HepG2 (cell line): ENCODE results near the gene ZFPL1. TPM values are rescaled to one million over a fixed set of nuclear protein-coding genes. Genes with fewer than 3 reads are reported as not detected.

ENCODE experiments used
- DPF2 ChIP-seq: sonication (generic); formaldehyde crosslinking; IDR thresholded peaks from 2 replicates; pipeline ENCODE4 v1.4.0; 2020; ENCODE audit warnings: mild to moderate bottlenecking, low read depth, missing genetic modification reagents, borderline replicate concordance
- E2F2 ChIP-seq: sonication (generic); formaldehyde crosslinking; IDR thresholded peaks from 2 replicates; pipeline ENCODE4 v1.4.0; 2020; ENCODE audit warnings: missing genetic modification reagents, borderline replicate concordance
- EEA1 ChIP-seq: sonication (generic); formaldehyde crosslinking; IDR thresholded peaks from 2 replicates; pipeline ENCODE4 v1.5.1; 2020; ENCODE audit warnings: mild to moderate bottlenecking, missing genetic modification reagents, borderline replicate concordance
- EP300 ChIP-seq, 3 experiments: sonication (generic) in 1 of 3; formaldehyde crosslinking in 1 of 3; IDR thresholded peaks; 2 replicates each; pipeline versions ENCODE4 v1.5.1 to v1.6.1; 2011 to 2020; ENCODE audit warnings: low read depth in 2 of 3, low read length in 2 of 3, borderline replicate concordance in 1 of 3, improper control_type of control experiment in 1 of 3, mild to moderate bottlenecking in 1 of 3, missing genetic modification reagents in 1 of 3, moderate library complexity in 1 of 3
- GRHL1 ChIP-seq: sonication (generic); formaldehyde crosslinking; conservative IDR thresholded peaks from 2 replicates; pipeline ENCODE4 v1.8.0; 2022; ENCODE audit warnings: missing genetic modification reagents
- HDAC6 ChIP-seq: fragments of 200-600 bp; sonication (generic); IDR thresholded peaks from 2 replicates; pipeline ENCODE4 v1.7.0; 2017; ENCODE audit warnings: mild to moderate bottlenecking, antibody characterized with exemption, low read length, low read depth
- HNRNPUL1 ChIP-seq: fragments of 200-400 bp; formaldehyde crosslinking; IDR thresholded peaks from 2 replicates; pipeline ENCODE4 v1.6.1; 2017; ENCODE audit warnings: low read depth, mild to moderate bottlenecking, low read length, moderate library complexity
- JUND ChIP-seq: sonication (generic); formaldehyde crosslinking; IDR thresholded peaks from 2 replicates; pipeline ENCODE4 v1.8.0; 2022; ENCODE audit warnings: mild to moderate bottlenecking, missing genetic modification reagents
- KDM6A ChIP-seq: IDR thresholded peaks from 2 replicates; pipeline ENCODE4 v1.6.1; 2016; ENCODE audit warnings: low read depth
- NFE2L2 ChIP-seq: fragments of 150-350 bp; IDR thresholded peaks from 2 replicates; pipeline ENCODE4 v1.6.1; 2014; ENCODE audit warnings: low read length
- NFIB ChIP-seq: sonication (generic); formaldehyde crosslinking; IDR thresholded peaks from 2 replicates; pipeline ENCODE4 v1.9.0; 2021; ENCODE audit warnings: missing genetic modification reagents, mild to moderate bottlenecking, borderline replicate concordance
- NONO ChIP-seq, 2 experiments: fragments of 450-650 bp in 1 of 2; sonication (generic) in 1 of 2; formaldehyde crosslinking in 1 of 2; IDR thresholded peaks in 1 of 2; conservative IDR thresholded peaks in 1 of 2; 2 replicates each; pipeline versions ENCODE4 v1.6.1 to v1.8.0; 2017 to 2022; ENCODE audit warnings: mild to moderate bottlenecking in 1 of 2, missing genetic modification reagents in 1 of 2, moderate library complexity in 1 of 2
- PAWR ChIP-seq: sonication (generic); formaldehyde crosslinking; IDR thresholded peaks from 2 replicates; pipeline ENCODE4 v1.4.0; 2020; ENCODE audit warnings: missing genetic modification reagents, mild to moderate bottlenecking, borderline replicate concordance
- PTBP1 ChIP-seq: fragments of 200-400 bp; formaldehyde crosslinking; IDR thresholded peaks from 2 replicates; pipeline ENCODE4 v1.6.1; 2018; ENCODE audit warnings: low read length, low read depth; ENCODE audit not compliant: poor library complexity, severe bottlenecking
- SIN3A ChIP-seq: IDR thresholded peaks from 2 replicates; pipeline ENCODE4 v1.6.1; 2011; ENCODE audit warnings: low read depth, mild to moderate bottlenecking, control low read depth, low read length, borderline replicate concordance
- SNAPC2 ChIP-seq: sonication (generic); formaldehyde crosslinking; IDR thresholded peaks from 2 replicates; pipeline ENCODE4 v1.8.1; 2022; ENCODE audit warnings: mild to moderate bottlenecking, missing genetic modification reagents
- STAG1 ChIP-seq: sonication (generic); formaldehyde crosslinking; IDR thresholded peaks from 2 replicates; pipeline ENCODE4 v1.4.0; 2020; ENCODE audit warnings: missing genetic modification reagents
- TOE1 ChIP-seq: sonication (generic); formaldehyde crosslinking; IDR thresholded peaks from 2 replicates; pipeline ENCODE4 v1.4.0; 2020; ENCODE audit warnings: mild to moderate bottlenecking, missing genetic modification reagents
- ZBTB44 ChIP-seq: sonication (generic); formaldehyde crosslinking; IDR thresholded peaks from 2 replicates; pipeline ENCODE4 v1.4.0; 2020; ENCODE audit warnings: missing genetic modification reagents
- ZNF232 ChIP-seq: sonication (generic); formaldehyde crosslinking; IDR thresholded peaks from 2 replicates; pipeline ENCODE4 v1.4.0; 2020; ENCODE audit warnings: missing genetic modification reagents, borderline replicate concordance
- ZNF337 ChIP-seq: sonication (generic); formaldehyde crosslinking; IDR thresholded peaks from 2 replicates; pipeline ENCODE4 v1.5.1; 2020; ENCODE audit warnings: missing genetic modification reagents, low read depth, mild to moderate bottlenecking, borderline replicate concordance
- ZNF543 ChIP-seq: sonication (generic); formaldehyde crosslinking; IDR thresholded peaks from 2 replicates; pipeline ENCODE4 v1.4.0; 2020; ENCODE audit warnings: mild to moderate bottlenecking, missing genetic modification reagents
- ZNF550 ChIP-seq: sonication (generic); formaldehyde crosslinking; IDR thresholded peaks from 2 replicates; pipeline ENCODE4 v1.4.0; 2020; ENCODE audit warnings: mild to moderate bottlenecking, missing genetic modification reagents, borderline replicate concordance
- ZNF564 ChIP-seq: sonication (generic); formaldehyde crosslinking; IDR thresholded peaks from 2 replicates; pipeline ENCODE4 v1.8.1; 2023; ENCODE audit warnings: mild to moderate bottlenecking, missing genetic modification reagents
- polyA plus RNA-seq, 8 experiments: library from polyadenylated mRNA; depleted of rRNA in 3 of 8; stranded (reverse) in 7 of 8; unstranded in 1 of 8; fragments of >200 nt; fragmentation: Illumina TruSeq in 4 of 8; extraction: Trizol in 4 of 8; gene quantifications; 2 replicates each; pipeline versions ENCODE4 v1.2.1 to v1.2.3, GENCODE V29; 2011 to 2016; ENCODE audit warnings: low read depth in 4 of 8, missing spikeins in 1 of 8, mixed read lengths in 1 of 8; ENCODE audit not compliant: insufficient read depth in 1 of 8
- total RNA-seq, 5 experiments: library from RNA; depleted of rRNA; stranded (reverse); fragments of >200 nt; fragmentation: Illumina TruSeq; extraction: Trizol; gene quantifications; 2 replicates each; pipeline ENCODE4 v1.2.3, GENCODE V29; 2016; ENCODE audit warnings: low read depth in 1 of 5

Gene ZFPL1
- total and polyA plus RNA-seq, 2 of the 13 experiments (the other 11 are each of a cell fraction or from before 2014, with no cell fraction given): 32.2 to 56.0 TPM

- peak; percentile 43; the same call in 1 of the 2 replicates for TF ChIP-seq SIN3A
- TF ChIP-seq PAWR (CRISPR knock-in tag): no peak; the same call in 1 of the 2 replicates
- TF ChIP-seq HNRNPUL1: no peak
- TF ChIP-seq ZNF232 (CRISPR knock-in tag): no peak
- TF ChIP-seq TOE1: no peak
- peak; percentile 44 for TF ChIP-seq STAG1 (CRISPR knock-in tag)
- no peak for TF ChIP-seq ZNF337 (CRISPR knock-in tag)
- no peak for TF ChIP-seq E2F2 (CRISPR knock-in tag)
- no peak for TF ChIP-seq SNAPC2 (CRISPR knock-in tag)
- no peak for TF ChIP-seq EP300 (IDR thresholded peaks at IDR 0.05; ENCODE audit: low read depth in 2 of 2, low read length in 2 of 2)
- TF ChIP-seq EP300 (CRISPR knock-in tag; IDR thresholded peaks at IDR 0.05; ENCODE audit: borderline replicate concordance): no peak
- TF ChIP-seq JUND (CRISPR knock-in tag): no peak
- no peak for TF ChIP-seq ZNF564
- TF ChIP-seq EEA1 (CRISPR knock-in tag): no peak
- no peak for TF ChIP-seq NFIB (CRISPR knock-in tag)
- no peak for TF ChIP-seq ZBTB44 (CRISPR knock-in tag)
- TF ChIP-seq PTBP1: no peak
- TF ChIP-seq NONO (IDR thresholded peaks at IDR 0.05): no peak
- peak; percentile 67 for TF ChIP-seq NONO (CRISPR knock-in tag; conservative IDR thresholded peaks at IDR 0.05)
- TF ChIP-seq NFE2L2: no peak
- no peak for TF ChIP-seq GRHL1 (CRISPR knock-in tag)
- no peak for TF ChIP-seq DPF2 (CRISPR knock-in tag)
- TF ChIP-seq KDM6A: no peak
- no peak for TF ChIP-seq ZNF550 (CRISPR knock-in tag)
- no peak for TF ChIP-seq ZNF543 (CRISPR knock-in tag)
- no peak for TF ChIP-seq HDAC6
These were observed 28.7 kb downstream of the ZFPL1 start (continued) for GRCh38 chr11:65112546-65113360.
